Adrenal gland (tissue), 12 donors: ENCODE data around the gene CHST11. TPM values are rescaled to one million over a fixed set of nuclear protein-coding genes. Genes with fewer than 3 reads are reported as not detected.

Experiments used
- DNase-seq, 7 donors: peaks; one replicate each; pipeline ENCODE4 v3.0.0-alpha.2; 2019 to 2020
- H3K27ac ChIP-seq, 5 donors: fragments of 200-600 bp; sonication (generic) in 4 of 5; 1 replicate in 3 of 5; 2 replicates in 2 of 5; pipeline versions ENCODE4 v1.5.1 to v1.8.0; 2016 to 2020; ENCODE audit warnings: mild to moderate bottlenecking in 1 of 5
- H3K27me3 ChIP-seq: fragments of 200-600 bp; 2 replicates; pipeline ENCODE4 v1.8.0; 2021
- H3K36me3 ChIP-seq, 2 donors: fragments of 200-600 bp; replicated peaks in 1 of 2; 1 replicate in 1 of 2; 2 replicates in 1 of 2; pipeline versions ENCODE4 v1.5.1 to v1.8.0; 2018 to 2022
- H3K4me1 ChIP-seq, 2 donors: fragments of 200-600 bp; replicated peaks in 1 of 2; 1 replicate in 1 of 2; 2 replicates in 1 of 2; pipeline versions ENCODE4 v1.5.1 to v1.8.0; 2018 to 2021
- H3K4me3 ChIP-seq, 4 donors: fragments of 200-600 bp; sonication (generic) in 3 of 4; one replicate each; pipeline ENCODE4 v1.5.1; 2016 to 2018
- H3K9me3 ChIP-seq, 3 donors: fragments of 200-600 bp; sonication (generic) in 1 of 3; replicated peaks in 1 of 3; 1 replicate in 2 of 3; 2 replicates in 1 of 3; pipeline versions ENCODE4 v1.5.1 to v1.8.0; 2016 to 2021
- POLR2A ChIP-seq, 2 donors: fragments of 450-650 bp; IDR thresholded peaks; one replicate each; pipeline ENCODE4 v1.6.1; 2017; ENCODE audit warnings: antibody characterized with exemption in 2 of 2, mild to moderate bottlenecking in 2 of 2, moderate library complexity in 1 of 2
- WGBS, 4 donors: extraction: QIAGEN DNeasy Blood & Tissue Kit in 2 of 4; methylation state at CpG; one replicate each; pipeline versions ENCODE4 v1.1.5 to v1.1.7; 2013 to 2017; 5-methylcytosine and 5-hydroxymethylcytosine counted together
- intact Hi-C, 2 donors: fragments of 100-400 bp; cut with DNase I; formaldehyde crosslinking; loops; one replicate each; pipeline versions ENCODE4 v1.14.1 to v1.15.0; 2022 to 2023
- polyA plus RNA-seq, 3 donors: library from polyadenylated mRNA; stranded (reverse); fragments of 200-250 nt in 2 of 3; fragments of 350-450 nt in 1 of 3; fragmentation: Illumina TruSeq in 1 of 3; extraction: RNeasy Lipid Tissue Mini Kit (QIAGEN cat#74804) in 1 of 3; gene quantifications; one replicate each; pipeline ENCODE4 v1.2.3, GENCODE V29; 2013 to 2014
- total RNA-seq, 9 donors: library from RNA; depleted of rRNA in 4 of 9; stranded (reverse); fragments of >200 nt in 4 of 9; fragments of 120-200 nt in 1 of 9; fragmentation: NEBNext Ultra II Directional in 1 of 9; extraction: Animal tissue kit (Norgen Biotek cat#: 25700) in 1 of 9; gene quantifications; one replicate each; pipeline versions ENCODE4 v1.1.0 to v1.2.4, GENCODE V29; 2013 to 2023
- TF ChIP-seq, protein P1 (sequence below), 6 experiments: fragments of 450-650 bp in 4 of 6; fragments of 200-600 bp in 2 of 6; sonication (generic) in 1 of 6; IDR thresholded peaks; 1 replicate in 5 of 6; 2 replicates in 1 of 6; pipeline versions ENCODE4 v1.5.1 to v1.8.0; 2016 to 2021; ENCODE audit warnings: antibody characterized with exemption in 6 of 6, mild to moderate bottlenecking in 2 of 6, moderate library complexity in 1 of 6
- donor health status: healthy with polysubstance abuse.
- donor health status: Bipolar disorder and iron deficiency.
- donor health status: DM: yes; HTN: yes; CAD: no.
- donor health status: DM: no; HTN: no; CAD: no.
- donor health status: DM: no; HTN: no; CAD: no.
- donor health status: DM: yes; HTN: yes; CAD: no.

Gene CHST11
- total and polyA plus RNA-seq, 12 donors = 6.2 to 95.1 (median 29.8) TPM

DNA sequence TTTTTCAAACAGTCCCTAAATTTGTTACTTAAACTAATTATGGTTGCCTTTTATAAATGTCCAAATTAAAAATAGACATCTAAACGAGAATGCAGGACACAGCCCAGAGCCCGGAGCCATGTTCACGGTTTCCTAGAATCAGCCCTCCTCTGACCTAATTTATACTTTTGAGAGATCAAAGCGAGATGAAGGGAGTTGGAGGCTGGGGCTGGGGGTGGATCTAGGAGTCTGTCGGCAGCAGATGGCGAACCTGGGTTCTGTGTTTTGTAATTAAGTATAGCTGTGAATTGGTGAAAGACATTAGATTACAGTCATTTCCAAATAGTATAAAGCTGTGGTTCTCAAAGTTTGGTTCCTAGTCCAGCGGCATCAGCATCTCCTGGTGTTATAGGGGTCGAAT lies 291.2 kb downstream of the CHST11 start:
- 61 to 71% (median 65%) methylated on average over 8 of the region's 8 CpGs for WGBS, 4 donors
- Histone ChIP-seq H3K27ac (no peak overlapping the region), H3K9me3 (no peaks in the 10 kb centered on the region), H3K4me1 (peaks cover 0 to 19% of the 10 kb centered on the region in 2 donors), H3K4me3 (no peak overlapping the region), H3K36me3 (no peaks in the 10 kb centered on the region), H3K27me3 (no peaks in the 10 kb centered on the region)
- TF ChIP-seq, protein P1, sequence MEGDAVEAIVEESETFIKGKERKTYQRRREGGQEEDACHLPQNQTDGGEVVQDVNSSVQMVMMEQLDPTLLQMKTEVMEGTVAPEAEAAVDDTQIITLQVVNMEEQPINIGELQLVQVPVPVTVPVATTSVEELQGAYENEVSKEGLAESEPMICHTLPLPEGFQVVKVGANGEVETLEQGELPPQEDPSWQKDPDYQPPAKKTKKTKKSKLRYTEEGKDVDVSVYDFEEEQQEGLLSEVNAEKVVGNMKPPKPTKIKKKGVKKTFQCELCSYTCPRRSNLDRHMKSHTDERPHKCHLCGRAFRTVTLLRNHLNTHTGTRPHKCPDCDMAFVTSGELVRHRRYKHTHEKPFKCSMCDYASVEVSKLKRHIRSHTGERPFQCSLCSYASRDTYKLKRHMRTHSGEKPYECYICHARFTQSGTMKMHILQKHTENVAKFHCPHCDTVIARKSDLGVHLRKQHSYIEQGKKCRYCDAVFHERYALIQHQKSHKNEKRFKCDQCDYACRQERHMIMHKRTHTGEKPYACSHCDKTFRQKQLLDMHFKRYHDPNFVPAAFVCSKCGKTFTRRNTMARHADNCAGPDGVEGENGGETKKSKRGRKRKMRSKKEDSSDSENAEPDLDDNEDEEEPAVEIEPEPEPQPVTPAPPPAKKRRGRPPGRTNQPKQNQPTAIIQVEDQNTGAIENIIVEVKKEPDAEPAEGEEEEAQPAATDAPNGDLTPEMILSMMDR (IDR thresholded peaks at IDR 0.05) = no peak
- TF ChIP-seq POLR2A (IDR thresholded peaks at IDR 0.05) = no peak
- DNase-seq = peak in 1 of 7 donors; percentile 47
- intact Hi-C loops = no loop called here

DNA sequence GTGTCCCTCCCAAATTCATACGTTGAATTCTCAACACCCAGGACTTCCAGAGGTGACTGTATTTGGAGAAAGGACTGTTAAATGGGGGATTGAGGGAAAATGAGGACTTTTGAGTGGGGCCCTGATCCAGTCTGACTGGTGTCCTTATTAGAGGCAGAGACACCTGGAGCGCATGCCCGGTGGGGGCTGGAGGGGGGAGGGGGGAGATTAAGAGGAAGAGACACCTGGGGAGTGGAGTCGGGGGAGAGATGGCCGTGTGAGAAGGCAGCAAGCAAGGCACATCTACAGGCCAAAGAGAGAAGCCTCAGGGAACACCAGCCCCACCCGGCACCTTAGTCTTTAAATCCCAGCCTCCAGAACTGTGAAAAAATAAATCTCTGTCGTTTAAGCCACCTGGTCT lies 291.6 kb downstream of the CHST11 start:
- H3K27ac ChIP-seq = peak overlapping the region in 1 of 5 donors; percentile 12
- DNase-seq = peak in 1 of 7 donors; percentile 42
- no peaks in the 10 kb centered on the region for H3K9me3 ChIP-seq
- intact Hi-C loops = no loop called here
- 76 to 82% (median 77%) methylated on average over 7 of the region's 7 CpGs for WGBS, 4 donors
- H3K36me3 ChIP-seq = no peaks in the 10 kb centered on the region
- TF ChIP-seq, protein P1 (IDR thresholded peaks at IDR 0.05) = no peak
- no peak for TF ChIP-seq POLR2A (IDR thresholded peaks at IDR 0.05)
- H3K27me3 ChIP-seq = no peaks in the 10 kb centered on the region
- no peak overlapping the region for H3K4me3 ChIP-seq
- H3K4me1 ChIP-seq = peaks cover 0 to 19% of the 10 kb centered on the region in 2 donors

DNA sequence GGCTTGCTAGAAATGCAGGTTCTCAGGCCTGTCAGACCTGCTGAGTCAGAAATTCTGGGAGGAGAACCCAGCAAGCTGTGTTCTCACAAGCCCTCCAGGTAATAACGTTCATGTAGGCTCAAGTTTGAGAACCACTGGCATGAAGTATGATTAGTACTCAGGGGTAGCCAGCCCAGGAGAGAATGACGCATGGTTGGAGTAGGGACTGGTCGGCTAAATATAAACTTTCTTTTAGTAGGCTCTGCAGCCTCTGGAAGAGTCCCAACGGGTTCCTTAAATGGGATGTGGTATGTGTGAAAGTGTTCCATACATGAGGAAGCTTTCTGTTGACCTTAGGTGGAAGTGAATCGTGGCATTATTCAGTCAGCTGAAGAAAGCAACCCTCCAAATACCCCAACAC lies 292.0 kb downstream of the CHST11 start:
- DNase-seq = peak in 2 of 7 donors; percentile 26 to 44
- intact Hi-C loops = no loop called here
- H3K9me3 ChIP-seq = no peaks in the 10 kb centered on the region
- H3K4me3 ChIP-seq = no peak overlapping the region
- no peak for TF ChIP-seq POLR2A (IDR thresholded peaks at IDR 0.05)
- TF ChIP-seq, protein P1 (IDR thresholded peaks at IDR 0.05) = no peak
- H3K4me1 ChIP-seq = peaks cover 0 to 19% of the 10 kb centered on the region in 2 donors
- 68 to 83% (median 79%) methylated on average over 4 to 5 of the region's 5 CpGs for WGBS, 4 donors
- peak overlapping the region in 1 of 5 donors; percentile 12 for H3K27ac ChIP-seq
- H3K27me3 ChIP-seq = no peaks in the 10 kb centered on the region
- no peaks in the 10 kb centered on the region for H3K36me3 ChIP-seq

DNA sequence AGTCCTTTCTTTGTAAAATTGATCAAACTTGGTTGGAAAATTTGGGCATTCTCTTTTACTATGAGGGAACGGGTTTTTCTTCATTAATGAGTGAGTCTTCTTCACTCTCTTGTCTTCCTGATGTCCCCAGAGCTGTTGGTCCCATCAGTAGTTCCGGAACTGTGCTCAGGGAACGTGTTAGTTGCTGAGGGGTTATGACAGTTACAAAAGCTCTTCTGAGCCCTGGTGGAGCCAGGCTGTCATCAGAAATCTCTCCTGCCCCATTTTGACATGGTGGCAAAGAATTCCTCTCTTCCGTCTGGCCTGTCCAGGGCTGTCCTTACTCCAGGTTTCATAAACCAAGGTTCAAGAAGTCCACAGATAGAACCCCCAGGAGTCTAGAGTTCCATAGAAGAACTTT lies 292.8 kb downstream of the CHST11 start:
- TF ChIP-seq, protein P1 (IDR thresholded peaks at IDR 0.05) = no peak
- no peak for TF ChIP-seq POLR2A (IDR thresholded peaks at IDR 0.05)
- Histone ChIP-seq H3K27me3 (no peaks in the 10 kb centered on the region), H3K9me3 (no peaks in the 10 kb centered on the region), H3K36me3 (no peaks in the 10 kb centered on the region), H3K27ac (no peak overlapping the region), H3K4me1 (peaks cover 0 to 19% of the 10 kb centered on the region in 2 donors), H3K4me3 (no peak overlapping the region)
- DNase-seq = peak in 1 of 7 donors; percentile 29
- WGBS, 4 donors = 92 to 98% (median 95%) methylated on average over 4 of the region's 4 CpGs
- intact Hi-C loops = no loop called here
